MM.1S (cell line): ENCODE results near the gene PI4KA.

Experiments used
- EZH2 ChIP-seq: fragments of 300-600 bp; sonication (generic); optimal IDR thresholded peaks from 2 replicates; pipeline ENCODE3; 2017; ENCODE audit warnings: low read depth, mild to moderate bottlenecking, antibody characterized with exemption, low read length, mixed read lengths
- EZH2phosphoT487 ChIP-seq: fragments of 300-600 bp; sonication (generic); IDR thresholded peaks from 2 replicates; pipeline ENCODE4 v1.6.1; 2018; ENCODE audit warnings: antibody characterized with exemption, low read length
- TF ChIP-seq, protein P1 (sequence below): fragments of 300-600 bp; sonication (generic); IDR thresholded peaks from 2 replicates; pipeline ENCODE4 v1.5.1; 2016; ENCODE audit warnings: antibody characterized with exemption, low read length, mixed read lengths

DNA sequence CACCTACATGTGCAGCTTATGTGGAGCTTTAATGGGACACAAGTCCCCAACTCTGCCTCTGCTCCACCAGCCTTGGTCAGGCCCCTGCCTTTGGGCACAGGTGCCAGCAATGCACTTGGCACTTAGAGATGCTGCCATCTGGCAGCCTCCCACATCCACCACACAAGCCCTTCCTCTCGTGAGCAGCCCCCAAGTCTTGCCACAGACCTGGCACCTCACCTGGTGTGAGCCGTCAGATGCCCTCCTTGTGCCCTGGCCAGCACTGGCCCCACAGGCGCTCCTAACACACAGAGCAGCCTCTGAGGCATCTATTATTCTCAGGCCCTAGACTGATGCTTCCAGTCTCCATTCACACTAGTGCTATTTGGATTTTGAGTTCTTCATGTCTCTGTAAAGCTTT, 109.2 kb downstream of the PI4KA start:
- TF ChIP-seq, protein P1, sequence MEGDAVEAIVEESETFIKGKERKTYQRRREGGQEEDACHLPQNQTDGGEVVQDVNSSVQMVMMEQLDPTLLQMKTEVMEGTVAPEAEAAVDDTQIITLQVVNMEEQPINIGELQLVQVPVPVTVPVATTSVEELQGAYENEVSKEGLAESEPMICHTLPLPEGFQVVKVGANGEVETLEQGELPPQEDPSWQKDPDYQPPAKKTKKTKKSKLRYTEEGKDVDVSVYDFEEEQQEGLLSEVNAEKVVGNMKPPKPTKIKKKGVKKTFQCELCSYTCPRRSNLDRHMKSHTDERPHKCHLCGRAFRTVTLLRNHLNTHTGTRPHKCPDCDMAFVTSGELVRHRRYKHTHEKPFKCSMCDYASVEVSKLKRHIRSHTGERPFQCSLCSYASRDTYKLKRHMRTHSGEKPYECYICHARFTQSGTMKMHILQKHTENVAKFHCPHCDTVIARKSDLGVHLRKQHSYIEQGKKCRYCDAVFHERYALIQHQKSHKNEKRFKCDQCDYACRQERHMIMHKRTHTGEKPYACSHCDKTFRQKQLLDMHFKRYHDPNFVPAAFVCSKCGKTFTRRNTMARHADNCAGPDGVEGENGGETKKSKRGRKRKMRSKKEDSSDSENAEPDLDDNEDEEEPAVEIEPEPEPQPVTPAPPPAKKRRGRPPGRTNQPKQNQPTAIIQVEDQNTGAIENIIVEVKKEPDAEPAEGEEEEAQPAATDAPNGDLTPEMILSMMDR: no peak
- TF ChIP-seq EZH2: no peak
- no peak for TF ChIP-seq EZH2phosphoT487
